Activated CD8-positive, alpha-beta T cell treated with anti-CD3 and anti-CD28 coated beads, Interleukin-2, amount 10 ng/mL, durations not matched to agents 7 days and 5 days (primary cell): ENCODE results near the gene AFF1. TPM values are rescaled to one million over a fixed set of nuclear protein-coding genes. Genes with fewer than 3 reads are reported as not detected.

ENCODE experiments used
- ATAC-seq: fragments of 150-1000 bp; cut with Tn5 transposase; one replicate; pipeline ENCODE4 v1.10.0; 2021; ENCODE audit warnings: moderate library complexity
- CTCF ChIA-PET: fragments of 350-600 bp; sonication (Branson Sonifier 250); formaldehyde crosslinking; loops from one replicate; lab custom pipeline; 2021; ENCODE audit warnings: antibody characterized with exemption; lab: Charles Lee
- POLR2A ChIA-PET: fragments of 350-600 bp; sonication (Branson Sonifier 250); formaldehyde crosslinking; loops from one replicate; lab custom pipeline; 2021; ENCODE audit warnings: antibody characterized with exemption; lab: Charles Lee
- DNase-seq: peaks from one replicate; pipeline ENCODE4 v3.0.0-alpha.2; 2020
- H3K27ac Mint-ChIP-seq: one replicate; pipeline ENCODE4 v1.8.0; 2021; ENCODE audit warnings: mild to moderate bottlenecking, mixed read lengths
- H3K27me3 Mint-ChIP-seq: one replicate; pipeline ENCODE4 v1.8.0; 2021; ENCODE audit warnings: low read depth, mixed read lengths
- H3K36me3 Mint-ChIP-seq: one replicate; pipeline ENCODE4 v1.8.0; 2021; ENCODE audit warnings: low read depth, mixed read lengths
- H3K4me1 Mint-ChIP-seq: one replicate; pipeline ENCODE4 v1.8.0; 2021; ENCODE audit warnings: low read depth, mixed read lengths
- H3K4me3 Mint-ChIP-seq: one replicate; pipeline ENCODE4 v1.8.0; 2021; ENCODE audit warnings: mild to moderate bottlenecking, mixed read lengths
- H3K9me3 Mint-ChIP-seq: one replicate; pipeline ENCODE4 v1.8.0; 2022; ENCODE audit warnings: mixed read lengths; ENCODE audit not compliant: insufficient read depth
- total RNA-seq, 2 experiments: library from RNA; stranded (reverse); gene quantifications; one replicate each; pipeline ENCODE4 v1.2.3, GENCODE V29; 2021

AFF1 gene
- total RNA-seq, 2 experiments from 2014 or later: 47.8 to 51.6 TPM

DNA sequence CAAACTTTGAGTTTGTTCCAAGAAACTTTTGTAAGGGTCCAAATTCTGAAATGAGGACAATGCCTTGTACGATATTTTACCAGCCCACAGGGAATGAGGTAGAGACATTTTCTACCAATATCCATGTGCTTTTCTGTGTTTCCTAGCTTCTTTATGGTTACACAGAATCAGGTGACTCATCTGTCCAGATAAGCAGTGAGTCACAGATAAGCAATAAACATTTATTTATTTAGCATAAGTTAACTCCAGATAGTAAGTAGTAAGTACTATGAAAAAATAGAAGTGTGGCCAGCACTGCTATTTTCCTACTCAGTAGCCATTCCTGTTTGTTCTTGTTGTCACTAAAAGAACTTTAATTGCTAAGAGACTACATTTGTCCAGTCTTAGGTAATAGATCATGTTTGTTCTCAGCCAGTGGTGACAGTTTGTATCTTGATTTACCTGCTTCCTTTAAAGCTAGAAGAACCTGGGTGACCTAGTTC is 7.4 kb downstream of the AFF1 start:
- Mint-ChIP-seq H3K36me3 (peaks cover 10% of the 10 kb centered on the region), H3K27me3 (no peaks in the 10 kb centered on the region), H3K4me1 (peaks cover 31% of the 10 kb centered on the region), H3K4me3 (no peak overlapping the region), H3K9me3 (no peaks in the 10 kb centered on the region), H3K27ac (no peak overlapping the region)
- CTCF ChIA-PET: interaction anchor here (1.1 kb wide), 2 partner anchors 18 to 155 kb away, joined by 3 read pairs; no protein-coding TSS in a partner anchor
- no peak for ATAC-seq
- POLR2A ChIA-PET: interaction anchor here (2.5 kb wide), 1 partner anchor 64 kb away, joined by 8 read pairs; no protein-coding TSS in a partner anchor
- DNase-seq: no peak

DNA sequence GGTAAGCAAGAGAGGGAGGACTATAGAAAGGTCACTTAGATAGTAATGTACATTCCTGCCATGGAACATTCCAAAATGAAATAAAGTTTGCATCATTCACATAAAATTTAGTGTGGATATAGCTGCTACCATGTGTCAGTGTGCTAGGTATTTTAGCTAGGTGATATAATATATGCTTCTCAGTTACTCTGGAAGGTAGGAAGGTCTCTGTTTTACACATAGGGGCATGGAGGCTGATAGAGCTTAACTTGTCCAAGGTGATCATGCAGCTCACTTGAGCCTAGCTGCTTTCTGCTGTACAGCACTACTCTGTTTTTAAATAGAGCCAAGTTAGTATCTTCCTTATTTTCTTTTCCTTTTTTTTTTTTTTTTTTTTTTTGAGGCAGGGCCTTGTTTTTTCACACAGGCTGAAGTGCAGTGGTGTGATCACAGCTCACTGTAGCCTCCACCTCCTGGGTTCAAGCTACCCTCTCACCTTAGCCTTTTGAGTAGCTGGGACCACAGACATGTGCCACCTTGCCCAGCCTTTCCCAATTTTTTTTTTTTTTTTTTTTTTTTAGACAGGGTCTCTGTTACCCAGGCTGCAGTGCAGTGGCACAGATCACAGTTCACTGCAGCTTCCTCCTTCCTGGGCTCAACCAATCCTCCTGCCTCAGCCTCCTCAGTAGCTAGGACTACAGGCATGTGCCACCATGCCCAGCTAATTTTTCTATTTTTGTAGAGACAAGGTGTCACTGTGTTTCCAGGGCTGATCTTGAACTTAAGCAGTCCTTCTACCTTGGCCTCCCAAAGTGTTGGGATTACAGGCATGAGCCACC is 10.4 kb downstream of the AFF1 start:
- Mint-ChIP-seq H3K4me3 (no peak overlapping the region), H3K27ac (no peak overlapping the region), H3K4me1 (peaks cover 23% of the 10 kb centered on the region), H3K36me3 (peaks cover 4% of the 10 kb centered on the region), H3K27me3 (no peaks in the 10 kb centered on the region), H3K9me3 (no peaks in the 10 kb centered on the region)
- no peak for DNase-seq
- ChIA-PET POLR2A (interaction anchor here (1.1 kb wide), 1 partner anchor 14 kb away, joined by 3 read pairs; no protein-coding TSS in a partner anchor), CTCF (interaction anchor here (1.3 to 2.1 kb wide), 2 partner anchors 10 to 15 kb away, joined by 3 to 9 read pairs; partner anchors contain the start of gene AFF1)
- no peak for ATAC-seq

DNA sequence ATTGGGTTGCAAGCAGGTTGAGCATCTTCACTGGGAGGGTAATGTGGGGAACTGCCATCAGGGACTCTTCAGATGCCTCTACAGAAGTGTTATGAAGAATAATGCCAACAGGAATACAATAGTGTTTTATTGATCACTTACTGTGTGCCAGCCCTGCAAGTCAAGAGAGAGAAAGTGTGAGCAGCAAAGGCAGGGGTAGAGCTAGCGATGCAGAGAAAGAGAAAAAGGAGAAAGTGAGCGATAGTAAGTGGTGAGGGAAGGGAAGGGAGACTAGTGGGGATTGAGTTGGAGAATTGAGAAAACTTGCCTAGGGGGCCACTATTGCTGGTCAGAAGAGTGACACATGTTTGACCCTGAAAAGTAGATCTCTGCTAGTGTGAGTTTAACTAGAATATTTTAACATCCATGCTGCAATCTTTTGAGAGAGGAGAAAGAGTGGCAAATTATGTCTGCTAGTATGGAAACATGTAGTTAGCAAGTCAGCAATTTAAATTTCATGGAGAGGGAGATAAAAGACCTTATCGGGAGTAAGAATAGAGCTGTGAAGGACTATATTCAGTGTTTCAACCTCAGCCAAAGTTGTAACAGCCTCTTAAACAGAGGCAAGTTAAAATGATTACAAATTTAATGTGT is 12.2 kb downstream of the AFF1 start:
- Mint-ChIP-seq H3K27ac (no peak overlapping the region), H3K4me3 (no peak overlapping the region)
- POLR2A ChIA-PET: interaction anchor here (1.3 kb wide), 1 partner anchor 59 kb away, joined by 4 read pairs; no protein-coding TSS in a partner anchor

DNA sequence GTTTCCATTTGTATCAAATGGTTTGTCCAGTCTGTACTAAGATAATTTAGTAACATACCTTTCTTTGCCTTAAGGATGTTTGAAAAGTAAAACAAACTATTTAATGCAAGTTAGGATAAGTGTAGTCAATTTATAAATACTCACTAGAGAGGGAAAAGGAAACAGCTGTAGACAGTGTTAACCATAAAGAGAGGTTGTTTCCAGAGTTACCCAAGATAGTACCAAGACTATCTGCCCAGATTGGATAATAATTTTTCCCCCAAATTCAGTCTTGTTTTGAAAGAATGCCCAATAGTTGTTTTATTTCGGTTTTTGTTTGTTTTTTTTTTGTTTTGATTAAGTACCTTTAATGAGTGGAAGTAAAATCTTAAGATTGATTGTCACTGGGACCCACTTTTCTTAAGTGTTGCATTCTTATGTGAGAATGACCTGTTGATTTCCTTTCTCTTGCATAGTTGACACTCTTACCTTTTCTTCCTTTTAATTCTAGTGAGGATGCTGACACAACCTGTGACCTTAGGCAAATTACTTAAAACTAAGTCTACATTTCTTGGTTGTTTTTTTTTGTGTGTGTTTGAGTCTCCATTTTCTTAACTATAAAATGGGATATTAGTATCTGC is 12.8 kb downstream of the AFF1 start:
- ATAC-seq (no peak), DNase-seq (no peak)
- POLR2A ChIA-PET: interaction anchor here (1.3 kb wide), 1 partner anchor 59 kb away, joined by 4 read pairs; no protein-coding TSS in a partner anchor
- H3K27me3 Mint-ChIP-seq: no peaks in the 10 kb centered on the region
- CTCF ChIA-PET: no interaction called here
- H3K36me3 Mint-ChIP-seq: peaks cover 13% of the 10 kb centered on the region
- peaks cover 21% of the 10 kb centered on the region for H3K4me1 Mint-ChIP-seq
- no peaks in the 10 kb centered on the region for H3K9me3 Mint-ChIP-seq
- peak overlapping the region; percentile 33 for H3K27ac Mint-ChIP-seq
- H3K4me3 Mint-ChIP-seq: no peak overlapping the region

More for the DNA sequence above, 12.2 kb downstream of the AFF1 start:
- peaks cover 21% of the 10 kb centered on the region for H3K4me1 Mint-ChIP-seq
- CTCF ChIA-PET: interaction anchor here (2.1 kb wide), 1 partner anchor 12 kb away, joined by 9 read pairs; the partner anchor contains the start of gene AFF1
- no peak for DNase-seq
- no peaks in the 10 kb centered on the region for H3K9me3 Mint-ChIP-seq
- peaks cover 13% of the 10 kb centered on the region for H3K36me3 Mint-ChIP-seq
- H3K27me3 Mint-ChIP-seq: no peaks in the 10 kb centered on the region
- no peak for ATAC-seq

DNA sequence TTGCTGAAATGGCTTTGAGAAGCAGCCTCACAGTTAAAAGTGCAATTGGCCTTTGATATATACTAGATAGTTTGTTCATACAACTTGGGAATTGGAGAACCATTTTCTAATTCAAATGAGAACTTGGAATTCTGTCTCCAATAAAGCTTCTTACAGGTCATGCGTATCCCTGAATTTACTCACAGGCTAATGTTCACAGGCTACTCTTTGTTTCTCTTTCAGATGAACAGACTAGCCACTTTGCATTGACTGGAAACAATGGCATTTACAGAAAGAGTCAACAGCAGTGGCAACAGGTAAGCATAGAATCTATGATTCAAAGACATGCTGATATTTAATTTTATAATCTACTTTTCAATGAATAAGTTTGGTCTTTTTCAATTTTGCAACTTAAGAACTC is 13.5 kb downstream of the AFF1 start:
- Mint-ChIP-seq H3K9me3 (no peaks in the 10 kb centered on the region), H3K27ac (no peak overlapping the region), H3K27me3 (no peaks in the 10 kb centered on the region), H3K36me3 (peaks cover 13% of the 10 kb centered on the region), H3K4me1 (peaks cover 21% of the 10 kb centered on the region), H3K4me3 (no peak overlapping the region)
- ChIA-PET POLR2A (no interaction called here), CTCF (no interaction called here)
- ATAC-seq: no peak
- no peak for DNase-seq

DNA sequence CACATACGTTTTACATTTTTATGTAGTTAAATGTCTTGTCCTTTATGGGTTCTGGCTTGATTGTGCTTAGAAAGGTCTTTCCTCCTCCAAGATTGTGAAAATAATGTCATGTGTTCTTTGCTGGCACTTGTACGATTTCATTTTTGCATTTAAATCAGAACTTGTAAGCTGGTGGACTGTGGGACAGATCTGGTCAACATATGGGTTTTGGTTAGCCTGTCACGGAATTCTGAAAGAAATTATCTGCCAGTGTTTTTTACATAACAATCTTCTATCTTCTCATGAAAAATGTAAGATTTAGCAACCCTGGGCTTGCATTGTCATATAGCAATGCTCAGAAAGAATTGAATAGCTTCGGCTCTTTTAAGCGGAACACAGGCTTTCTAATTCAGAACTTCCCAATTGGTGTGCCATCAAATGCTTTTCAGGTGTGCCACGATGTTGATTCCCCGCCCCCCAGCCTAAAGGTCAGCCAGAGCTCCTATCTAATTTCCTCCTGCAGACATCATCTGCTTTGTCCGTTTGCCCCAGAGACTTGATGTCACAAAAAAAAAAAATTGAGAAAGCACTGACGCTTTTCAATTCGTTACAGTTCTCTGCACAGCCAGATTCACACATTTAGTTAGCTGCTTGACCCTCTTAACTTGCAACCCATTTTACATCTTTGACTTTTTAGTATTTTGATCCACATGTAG is 16.2 kb downstream of the AFF1 start:
- H3K4me1 Mint-ChIP-seq: peaks cover 19% of the 10 kb centered on the region

DNA sequence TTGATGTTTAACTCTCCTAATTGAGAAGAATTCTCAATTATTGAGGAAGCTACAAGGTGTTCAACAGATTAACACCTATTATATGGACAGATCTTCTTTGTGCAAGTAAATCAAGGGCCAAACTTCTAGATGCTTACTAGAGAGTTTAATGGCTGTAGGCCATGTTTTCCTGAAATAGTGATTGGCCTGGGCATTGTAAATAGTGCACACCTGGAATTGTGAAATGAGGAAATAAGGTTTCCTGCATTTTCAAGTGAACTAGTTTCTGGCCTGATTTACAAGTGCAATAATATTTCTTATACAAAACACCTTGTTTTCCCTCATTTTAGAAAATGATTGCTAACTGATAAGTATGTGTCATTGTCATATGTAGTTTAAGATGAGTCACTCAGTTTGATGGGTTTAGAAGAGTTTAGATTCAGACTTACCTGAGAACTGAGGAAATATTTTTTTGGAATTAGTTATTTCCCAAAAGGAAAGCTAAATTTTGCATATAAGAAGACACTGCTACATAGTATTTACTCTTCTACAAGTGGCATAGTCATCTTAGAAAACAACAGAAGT is 21.2 kb downstream of the AFF1 start:
- no peak overlapping the region for H3K4me3 Mint-ChIP-seq
- POLR2A ChIA-PET: no interaction called here
- DNase-seq (no peak), ATAC-seq (no peak)
- no peaks in the 10 kb centered on the region for H3K9me3 Mint-ChIP-seq
- CTCF ChIA-PET: interaction anchor here (1.4 kb wide), 2 partner anchors 21 to 34 kb away, joined by 3 to 6 read pairs; partner anchors contain the start of gene AFF1
- peaks cover 4% of the 10 kb centered on the region for H3K4me1 Mint-ChIP-seq
- no peak overlapping the region for H3K27ac Mint-ChIP-seq
- H3K36me3 Mint-ChIP-seq: peaks cover 19% of the 10 kb centered on the region
- no peaks in the 10 kb centered on the region for H3K27me3 Mint-ChIP-seq

More for the DNA sequence above, 16.2 kb downstream of the AFF1 start:
- Mint-ChIP-seq H3K27me3 (no peaks in the 10 kb centered on the region), H3K9me3 (no peaks in the 10 kb centered on the region), H3K27ac (no peak overlapping the region), H3K4me3 (no peak overlapping the region), H3K36me3 (peaks cover 17% of the 10 kb centered on the region)
- ATAC-seq (no peak), DNase-seq (no peak)
- POLR2A ChIA-PET: no interaction called here
- CTCF ChIA-PET: interaction anchor here (1.8 kb wide), 1 partner anchor 16 kb away, joined by 4 read pairs; the partner anchor contains the start of gene AFF1

DNA sequence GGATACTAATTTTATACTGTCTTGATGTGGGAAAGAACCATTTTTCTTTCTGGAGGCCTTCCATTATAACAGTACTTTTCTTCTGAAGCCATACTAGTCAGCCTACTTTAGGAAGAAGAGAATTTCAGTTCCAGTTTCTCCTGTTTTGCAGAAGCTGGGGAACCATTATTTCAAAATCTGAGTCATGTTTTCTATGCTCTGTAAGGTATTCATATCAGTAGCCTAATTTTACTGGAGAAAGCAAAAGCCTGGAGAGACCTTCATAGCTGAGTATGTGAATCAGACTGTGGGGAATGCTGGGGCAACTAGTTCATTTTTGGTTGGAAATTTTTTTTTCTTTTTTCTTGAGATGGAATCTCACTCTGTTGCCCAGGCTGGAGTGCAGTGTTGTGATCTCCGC is 22.4 kb downstream of the AFF1 start:
- CTCF ChIA-PET: no interaction called here
- Mint-ChIP-seq H3K27ac (no peak overlapping the region), H3K27me3 (no peaks in the 10 kb centered on the region), H3K4me3 (no peak overlapping the region), H3K36me3 (peaks cover 15% of the 10 kb centered on the region), H3K9me3 (no peaks in the 10 kb centered on the region), H3K4me1 (peaks cover 12% of the 10 kb centered on the region)
- ATAC-seq (no peak), DNase-seq (no peak)
- POLR2A ChIA-PET: no interaction called here

DNA sequence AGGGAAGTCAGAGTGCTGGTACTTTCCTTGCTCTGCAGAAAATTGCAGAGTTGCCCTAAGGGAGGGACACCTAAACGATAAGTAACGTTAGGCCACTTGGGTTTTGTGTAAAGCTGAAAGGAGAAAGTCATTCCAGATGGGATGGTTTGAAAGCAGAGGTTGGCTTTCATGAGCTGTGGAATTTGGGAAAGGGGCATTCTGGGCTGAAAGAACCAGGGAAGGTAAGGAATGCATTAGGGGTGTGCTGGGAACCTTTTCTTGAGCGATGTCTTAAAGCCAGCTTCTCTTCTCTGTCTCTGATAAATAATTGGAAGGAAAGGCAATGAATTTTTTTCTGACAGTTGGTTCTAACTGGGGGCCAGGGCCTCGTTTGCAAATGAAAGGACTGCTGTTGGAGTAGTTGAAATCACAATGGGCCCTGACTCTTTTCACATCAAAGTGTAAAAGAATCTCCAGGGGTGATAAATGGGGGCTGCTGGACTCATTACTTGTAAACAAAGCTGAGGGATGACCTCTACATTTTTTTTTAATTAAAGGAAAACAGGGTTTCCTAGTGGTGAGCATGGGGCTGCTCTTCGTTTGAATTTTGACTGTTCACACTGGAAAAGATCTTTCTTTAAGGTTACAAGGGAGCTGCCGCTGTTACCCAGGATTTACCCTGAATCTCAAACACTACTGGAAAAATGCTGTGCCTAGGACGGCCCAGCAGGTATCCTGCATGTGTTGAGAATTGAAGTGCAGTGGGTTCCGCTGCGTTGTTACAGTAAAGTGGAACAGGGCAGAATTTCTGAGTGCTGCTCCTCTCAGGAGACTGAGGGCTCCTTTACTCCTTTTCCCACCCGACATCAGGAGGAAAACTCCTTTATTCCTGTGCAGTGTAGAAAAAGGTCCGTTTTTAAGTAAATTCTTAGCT is 25.0 kb downstream of the AFF1 start:
- Mint-ChIP-seq H3K4me1 (peaks cover 18% of the 10 kb centered on the region), H3K27ac (no peak overlapping the region), H3K36me3 (peaks cover 13% of the 10 kb centered on the region), H3K27me3 (no peaks in the 10 kb centered on the region), H3K9me3 (no peaks in the 10 kb centered on the region), H3K4me3 (no peak overlapping the region)
- DNase-seq: no peak
- POLR2A ChIA-PET: interaction anchor here (0.8 to 1.8 kb wide), 3 partner anchors 15 to 47 kb away, joined by 3 to 5 read pairs (median 4); partner anchors contain the start of gene AFF1
- ATAC-seq: no peak
- CTCF ChIA-PET: interaction anchor here (1.2 to 2.1 kb wide), 6 partner anchors 11 to 133 kb away, joined by 3 to 9 read pairs (median 3); no protein-coding TSS in a partner anchor

DNA sequence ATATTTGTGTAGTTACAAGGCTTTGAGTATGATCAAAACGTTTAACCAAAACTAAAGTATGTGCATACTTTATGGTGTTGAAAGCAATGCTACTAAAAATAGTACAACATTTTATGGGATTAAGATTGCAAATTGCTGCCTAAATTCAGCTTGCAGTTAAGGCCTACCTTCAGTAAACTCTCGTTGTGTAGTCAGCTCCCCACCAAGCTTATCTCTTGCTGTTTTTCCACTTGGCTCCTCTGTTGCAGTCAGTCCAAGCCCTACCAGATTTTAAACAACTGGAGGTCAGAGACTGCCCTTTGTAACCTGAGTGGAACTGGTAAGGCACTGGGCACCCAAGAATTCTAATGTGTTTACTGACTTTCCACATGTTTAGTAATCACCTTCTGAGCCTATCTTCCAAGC is 25.7 kb downstream of the AFF1 start:
- ATAC-seq (no peak), DNase-seq (no peak)
- H3K27ac Mint-ChIP-seq: no peak overlapping the region
- no peaks in the 10 kb centered on the region for H3K9me3 Mint-ChIP-seq
- CTCF ChIA-PET: interaction anchor here (1.2 to 2.1 kb wide), 7 partner anchors 9 to 133 kb away, joined by 3 to 9 read pairs (median 3); no protein-coding TSS in a partner anchor
- peaks cover 11% of the 10 kb centered on the region for H3K36me3 Mint-ChIP-seq
- H3K4me1 Mint-ChIP-seq: peaks cover 19% of the 10 kb centered on the region
- H3K27me3 Mint-ChIP-seq: no peaks in the 10 kb centered on the region
- no peak overlapping the region for H3K4me3 Mint-ChIP-seq
- POLR2A ChIA-PET: interaction anchor here (0.9 to 1.8 kb wide), 2 partner anchors 25 to 46 kb away, joined by 4 read pairs; no protein-coding TSS in a partner anchor
